Testis (tissue), 3 donors: ENCODE data around the gene RAB28. TPM values are rescaled to one million over a fixed set of nuclear protein-coding genes. Genes with fewer than 3 reads are reported as not detected.

ENCODE experiments used
- DNase-seq: peaks from one replicate; pipeline ENCODE4 v3.0.0-alpha.2; 2019
- H3K27ac ChIP-seq, 2 donors: fragments of 200-600 bp; sonication (generic); one replicate each; pipeline ENCODE4 v1.5.1; 2019
- H3K27me3 ChIP-seq: fragments of 200-600 bp; sonication (generic); one replicate; pipeline ENCODE4 v1.5.1; 2019
- H3K36me3 ChIP-seq: fragments of 200-600 bp; sonication (generic); one replicate; pipeline ENCODE4 v1.5.1; 2017; ENCODE audit warnings: low read depth; ENCODE audit errors: missing control alignments
- H3K4me1 ChIP-seq: fragments of 200-600 bp; sonication (generic); one replicate; pipeline ENCODE4 v1.5.1; 2019
- H3K4me3 ChIP-seq, 2 donors: fragments of 200-600 bp; sonication (generic); one replicate each; pipeline ENCODE4 v1.5.1; 2017 to 2019
- H3K9me3 ChIP-seq: fragments of 200-600 bp; sonication (generic); one replicate; pipeline ENCODE4 v1.5.1; 2017
- POLR2A ChIP-seq: fragments of 450-650 bp; IDR thresholded peaks from one replicate; pipeline ENCODE4 v1.6.1; 2017; ENCODE audit warnings: antibody characterized with exemption, mild to moderate bottlenecking, moderate library complexity
- WGBS, 2 donors: methylation state at CpG; one replicate each; pipeline ENCODE4 v1.1.5; 2018; 5-methylcytosine and 5-hydroxymethylcytosine counted together
- intact Hi-C: fragments of 100-400 bp; cut with DNase I; formaldehyde crosslinking; loops from one replicate; pipeline ENCODE4 v1.15.1; 2023; ENCODE audit warnings: low total_unique reads
- polyA plus RNA-seq: library from polyadenylated mRNA; stranded (reverse); fragments of 350-450 nt; fragmentation: Illumina TruSeq; extraction: RNeasy Lipid Tissue Mini Kit (QIAGEN cat#74804); gene quantifications from one replicate; pipeline ENCODE4 v1.2.3, GENCODE V29; 2014; ENCODE audit warnings: low read depth, low replicate concordance; ENCODE audit not compliant: insufficient read depth
- total RNA-seq, 2 donors: library from RNA; depleted of rRNA; stranded (reverse); fragments of >200 nt; gene quantifications; one replicate each; pipeline ENCODE4 v1.2.3, GENCODE V29; 2016
- TF ChIP-seq, protein P1 (sequence below), 3 experiments: fragments of 450-650 bp in 2 of 3; fragments of 200-600 bp in 1 of 3; sonication (generic) in 1 of 3; IDR thresholded peaks; one replicate each; pipeline ENCODE4 v1.5.1; 2016 to 2019; ENCODE audit warnings: antibody characterized with exemption in 3 of 3, mild to moderate bottlenecking in 2 of 3, moderate library complexity in 1 of 3

Gene RAB28
- total and polyA plus RNA-seq, 3 donors from 2014 or later, result 30.2 to 65.1 (median 34.3) TPM

- 85 to 89% methylated on average over 3 of the region's 3 CpGs for WGBS, 2 donors
- Histone ChIP-seq H3K27ac (no peak overlapping the region), H3K4me1 (no peaks in the 10 kb centered on the region), H3K9me3 (no peaks in the 10 kb centered on the region), H3K36me3 (no peaks in the 10 kb centered on the region), H3K4me3 (no peak overlapping the region), H3K27me3 (no peaks in the 10 kb centered on the region)
- TF ChIP-seq, protein P1, sequence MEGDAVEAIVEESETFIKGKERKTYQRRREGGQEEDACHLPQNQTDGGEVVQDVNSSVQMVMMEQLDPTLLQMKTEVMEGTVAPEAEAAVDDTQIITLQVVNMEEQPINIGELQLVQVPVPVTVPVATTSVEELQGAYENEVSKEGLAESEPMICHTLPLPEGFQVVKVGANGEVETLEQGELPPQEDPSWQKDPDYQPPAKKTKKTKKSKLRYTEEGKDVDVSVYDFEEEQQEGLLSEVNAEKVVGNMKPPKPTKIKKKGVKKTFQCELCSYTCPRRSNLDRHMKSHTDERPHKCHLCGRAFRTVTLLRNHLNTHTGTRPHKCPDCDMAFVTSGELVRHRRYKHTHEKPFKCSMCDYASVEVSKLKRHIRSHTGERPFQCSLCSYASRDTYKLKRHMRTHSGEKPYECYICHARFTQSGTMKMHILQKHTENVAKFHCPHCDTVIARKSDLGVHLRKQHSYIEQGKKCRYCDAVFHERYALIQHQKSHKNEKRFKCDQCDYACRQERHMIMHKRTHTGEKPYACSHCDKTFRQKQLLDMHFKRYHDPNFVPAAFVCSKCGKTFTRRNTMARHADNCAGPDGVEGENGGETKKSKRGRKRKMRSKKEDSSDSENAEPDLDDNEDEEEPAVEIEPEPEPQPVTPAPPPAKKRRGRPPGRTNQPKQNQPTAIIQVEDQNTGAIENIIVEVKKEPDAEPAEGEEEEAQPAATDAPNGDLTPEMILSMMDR (IDR thresholded peaks at IDR 0.05), result no peak
- TF ChIP-seq POLR2A, result no peak
- intact Hi-C loops, result no loop called here
- DNase-seq, result no peak
Measured at GRCh38 chr4:13365195-13365594, 118.9 kb downstream of the RAB28 start.

GRCh38 chr4:13364653-13365052 lies 119.5 kb downstream of the RAB28 start:
- TF ChIP-seq POLR2A, result no peak
- TF ChIP-seq, protein P1 (IDR thresholded peaks at IDR 0.05), result no peak
- H3K9me3 ChIP-seq, result no peaks in the 10 kb centered on the region
- H3K4me3 ChIP-seq, result no peak overlapping the region
- no peak for DNase-seq
- H3K27me3 ChIP-seq, result no peaks in the 10 kb centered on the region
- no peak overlapping the region for H3K27ac ChIP-seq
- no peaks in the 10 kb centered on the region for H3K4me1 ChIP-seq
- 93 to 95% methylated on average over 6 of the region's 6 CpGs for WGBS, 2 donors
- intact Hi-C loops, result no loop called here
- H3K36me3 ChIP-seq, result no peaks in the 10 kb centered on the region

- WGBS, 2 donors, result 93 to 100% methylated on average over 1 of the region's 1 CpG
Measured at GRCh38 chr4:13364172-13364571, 120.0 kb downstream of the RAB28 start.

DNA sequence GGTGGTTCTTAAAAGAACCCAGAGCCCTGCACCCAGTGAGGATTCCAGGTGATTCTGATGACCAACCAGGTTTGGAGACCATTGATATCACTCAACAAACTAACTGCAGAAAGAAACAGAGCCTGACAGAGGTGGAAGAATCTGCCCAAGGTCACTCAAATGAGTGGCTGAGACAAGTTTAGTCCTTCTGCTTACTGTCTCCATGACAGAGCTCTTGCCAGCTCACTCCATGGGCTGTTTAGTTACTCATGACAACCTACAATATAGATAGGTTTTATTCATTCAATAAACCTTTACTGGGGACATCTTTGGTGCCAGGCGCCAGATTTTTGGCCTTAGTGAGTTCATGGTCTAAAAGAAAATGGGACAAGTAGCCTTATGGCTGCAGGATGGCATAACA lies 124.3 kb downstream of the RAB28 start:
- Histone ChIP-seq H3K27ac (no peak overlapping the region), H3K27me3 (no peaks in the 10 kb centered on the region), H3K4me1 (no peaks in the 10 kb centered on the region), H3K36me3 (no peaks in the 10 kb centered on the region), H3K9me3 (no peaks in the 10 kb centered on the region), H3K4me3 (no peak overlapping the region)
- 100% methylated on average over 1 of the region's 1 CpG for WGBS, 2 donors
- intact Hi-C loops, result no loop called here
- no peak for DNase-seq
- TF ChIP-seq, protein P1 (IDR thresholded peaks at IDR 0.05), result no peak
- no peak for TF ChIP-seq POLR2A

More at GRCh38 chr4:13364172-13364571, 120.0 kb downstream of the RAB28 start:
- no peaks in the 10 kb centered on the region for H3K4me1 ChIP-seq
- no peak overlapping the region for H3K27ac ChIP-seq
- no peak overlapping the region for H3K4me3 ChIP-seq
- no peak for DNase-seq
- no peaks in the 10 kb centered on the region for H3K36me3 ChIP-seq
- H3K9me3 ChIP-seq, result no peaks in the 10 kb centered on the region
- H3K27me3 ChIP-seq, result no peaks in the 10 kb centered on the region
- TF ChIP-seq POLR2A, result no peak
- TF ChIP-seq, protein P1 (IDR thresholded peaks at IDR 0.05), result no peak
- intact Hi-C loops, result no loop called here

GRCh38 chr4:13355111-13355880 lies 128.8 kb downstream of the RAB28 start:
- DNase-seq, result no peak
- Histone ChIP-seq H3K4me3 (no peak overlapping the region), H3K27me3 (no peaks in the 10 kb centered on the region), H3K9me3 (no peaks in the 10 kb centered on the region), H3K36me3 (no peaks in the 10 kb centered on the region), H3K4me1 (no peaks in the 10 kb centered on the region), H3K27ac (no peak overlapping the region)
- WGBS, 2 donors, result 75 to 83% methylated on average over 7 of the region's 7 CpGs
- no peak for TF ChIP-seq POLR2A
- TF ChIP-seq, protein P1 (IDR thresholded peaks at IDR 0.05), result no peak
- intact Hi-C loops, result no loop called here
